Measurements from ENCODE around the gene RUNX1. TPM values are rescaled to one million over a fixed set of nuclear protein-coding genes. Genes with fewer than 3 reads are reported as not detected.

RUNX1 gene
- polyA plus RNA-seq, 1 of the 3 experiments (the other 2 are of a cell fraction), result 17.1 TPM

DNA sequence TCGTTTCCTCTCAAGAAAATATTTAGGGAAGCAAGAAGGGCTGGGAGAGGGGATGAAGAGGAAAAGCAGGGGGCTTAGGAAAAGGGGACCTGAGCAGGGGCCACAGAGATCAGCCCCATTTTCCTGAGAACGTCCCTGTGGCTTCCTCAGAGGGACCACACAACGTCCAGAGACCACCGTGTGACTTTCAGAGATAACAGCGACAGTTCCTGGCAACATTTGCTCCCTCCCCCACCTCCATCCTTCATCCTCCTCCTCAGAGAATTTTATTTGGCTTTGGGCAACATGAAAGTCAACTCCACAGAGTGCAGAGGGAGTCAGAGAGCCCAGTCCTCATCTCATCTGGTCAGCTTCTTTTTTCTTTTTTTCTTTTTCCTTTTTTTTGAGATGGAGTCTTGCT is 50.9 kb downstream of the RUNX1 start:
- Histone ChIP-seq H3K4me3 (ENCODE audit: low read depth in 2 of 2, low read length in 1 of 2) (no peak overlapping the region), H3K4me2 (no peak overlapping the region), H3K36me3 (replicated peaks in 1 of 2; ENCODE audit: control insufficient read depth in 1 of 2, insufficient read depth in 2 of 2, low read length in 1 of 2) (no peaks in the 10 kb centered on the region), H4K20me1 (ENCODE audit: insufficient read depth) (no peaks in the 10 kb centered on the region), H3K27ac (ENCODE audit: low read depth in 2 of 2, low read length in 1 of 2) (no peak overlapping the region), H2AFZ (ENCODE audit: low read depth) (no peak overlapping the region), H3K9ac (no peak overlapping the region), H3K27me3 (ENCODE audit: insufficient read depth) (no peaks in the 10 kb centered on the region), H3K9me3 (no peaks in the 10 kb centered on the region), H3F3A (replicated peaks; ENCODE audit: insufficient read depth) (peaks cover 4% of the 10 kb centered on the region), H3K9me2 (no peaks in the 10 kb centered on the region), H3K79me2 (ENCODE audit: insufficient read depth) (no peaks in the 10 kb centered on the region), H3K4me1 (ENCODE audit: control insufficient read depth in 1 of 2, insufficient read depth in 2 of 2, low read depth in 1 of 2, low read length in 1 of 2) (peaks cover 0 to 3% of the 10 kb centered on the region in 2 experiments; a peak in 2 of 4 replicates)
- POLR2A ChIA-PET, result no interaction called here
- CTCF ChIA-PET, result no interaction called here
- WGBS (ENCODE audit: low lambda C conversion rate), result 96% methylated on average over 5 of the region's 5 CpGs
- TF ChIP-seq, protein P1, sequence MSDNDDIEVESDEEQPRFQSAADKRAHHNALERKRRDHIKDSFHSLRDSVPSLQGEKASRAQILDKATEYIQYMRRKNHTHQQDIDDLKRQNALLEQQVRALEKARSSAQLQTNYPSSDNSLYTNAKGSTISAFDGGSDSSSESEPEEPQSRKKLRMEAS (IDR thresholded peaks at IDR 0.05; ENCODE audit: low read depth), result no peak
- TF ChIP-seq NFIC (IDR thresholded peaks at IDR 0.05; ENCODE audit: borderline replicate concordance), result no peak
- TF ChIP-seq, protein P2, sequence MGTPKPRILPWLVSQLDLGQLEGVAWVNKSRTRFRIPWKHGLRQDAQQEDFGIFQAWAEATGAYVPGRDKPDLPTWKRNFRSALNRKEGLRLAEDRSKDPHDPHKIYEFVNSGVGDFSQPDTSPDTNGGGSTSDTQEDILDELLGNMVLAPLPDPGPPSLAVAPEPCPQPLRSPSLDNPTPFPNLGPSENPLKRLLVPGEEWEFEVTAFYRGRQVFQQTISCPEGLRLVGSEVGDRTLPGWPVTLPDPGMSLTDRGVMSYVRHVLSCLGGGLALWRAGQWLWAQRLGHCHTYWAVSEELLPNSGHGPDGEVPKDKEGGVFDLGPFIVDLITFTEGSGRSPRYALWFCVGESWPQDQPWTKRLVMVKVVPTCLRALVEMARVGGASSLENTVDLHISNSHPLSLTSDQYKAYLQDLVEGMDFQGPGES (IDR thresholded peaks at IDR 0.05; ENCODE audit: low read depth, low read length), result no peak
- no peak for DNase-seq

DNA sequence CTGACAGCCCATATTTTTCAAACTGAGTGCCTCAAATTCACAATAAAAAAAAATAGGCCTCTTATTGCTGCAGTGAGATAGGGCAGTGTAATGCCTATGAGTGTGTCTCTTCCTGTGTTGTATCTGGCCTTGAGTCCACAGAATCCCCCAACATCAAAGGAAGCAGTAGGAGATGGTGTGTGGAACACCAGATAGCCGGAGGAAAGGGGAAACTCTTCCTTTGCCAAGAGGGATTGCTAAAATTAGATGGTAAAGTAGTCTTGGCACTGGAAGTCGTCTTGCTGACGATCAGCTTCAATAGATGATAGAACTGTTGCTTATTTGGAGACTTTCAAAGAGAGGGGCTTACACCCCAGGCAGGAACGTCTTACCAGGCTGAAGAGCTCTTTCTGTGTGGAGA is 51.8 kb downstream of the RUNX1 start:
- no peaks in the 10 kb centered on the region for H3K79me2 ChIP-seq (ENCODE audit: insufficient read depth)
- no peaks in the 10 kb centered on the region for H3K36me3 ChIP-seq (replicated peaks in 1 of 2; ENCODE audit: control insufficient read depth in 1 of 2, insufficient read depth in 2 of 2, low read length in 1 of 2)
- TF ChIP-seq MEF2A (IDR thresholded peaks at IDR 0.05; ENCODE audit: borderline replicate concordance, low read depth) (no peak), EZH2phosphoT487 (IDR thresholded peaks at IDR 0.05; ENCODE audit: borderline replicate concordance, low read depth) (no peak), FOXJ3 (CRISPR knock-in tag; IDR thresholded peaks at IDR 0.05) (no peak), ELF1 (IDR thresholded peaks at IDR 0.05) (no peak), TCF12 (IDR thresholded peaks at IDR 0.05) (no peak)
- TF ChIP-seq, protein P3, sequence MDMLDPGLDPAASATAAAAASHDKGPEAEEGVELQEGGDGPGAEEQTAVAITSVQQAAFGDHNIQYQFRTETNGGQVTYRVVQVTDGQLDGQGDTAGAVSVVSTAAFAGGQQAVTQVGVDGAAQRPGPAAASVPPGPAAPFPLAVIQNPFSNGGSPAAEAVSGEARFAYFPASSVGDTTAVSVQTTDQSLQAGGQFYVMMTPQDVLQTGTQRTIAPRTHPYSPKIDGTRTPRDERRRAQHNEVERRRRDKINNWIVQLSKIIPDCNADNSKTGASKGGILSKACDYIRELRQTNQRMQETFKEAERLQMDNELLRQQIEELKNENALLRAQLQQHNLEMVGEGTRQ (IDR thresholded peaks at IDR 0.05; ENCODE audit: borderline replicate concordance, low read depth, low read length), result no peak
- H3K9ac ChIP-seq, result no peak overlapping the region
- 82% methylated on average over 4 of the region's 4 CpGs for WGBS (ENCODE audit: low lambda C conversion rate)
- no peak overlapping the region for H2AFZ ChIP-seq (ENCODE audit: low read depth)
- no peaks in the 10 kb centered on the region for H3F3A ChIP-seq (replicated peaks; ENCODE audit: insufficient read depth)
- no peak overlapping the region; a peak in 1 of 4 replicates for H3K27ac ChIP-seq (ENCODE audit: low read depth in 2 of 2, low read length in 1 of 2)
- no peaks in the 10 kb centered on the region for H3K9me2 ChIP-seq
- H3K27me3 ChIP-seq (ENCODE audit: insufficient read depth), result no peaks in the 10 kb centered on the region
- no peaks in the 10 kb centered on the region for H3K9me3 ChIP-seq
- no peak overlapping the region for H3K4me2 ChIP-seq
- H3K4me1 ChIP-seq (ENCODE audit: control insufficient read depth in 1 of 2, insufficient read depth in 2 of 2, low read depth in 1 of 2, low read length in 1 of 2), result peaks cover 0 to 3% of the 10 kb centered on the region in 2 experiments; a peak in 2 of 4 replicates
- H4K20me1 ChIP-seq (ENCODE audit: insufficient read depth), result no peaks in the 10 kb centered on the region
- no peak for DNase-seq
- no peak overlapping the region for H3K4me3 ChIP-seq (ENCODE audit: low read depth in 2 of 2, low read length in 1 of 2)
- POLR2A ChIA-PET, result no interaction called here
- CTCF ChIA-PET, result no interaction called here
